Measurements from ENCODE around the gene ADGRG6.

- no peak for TF ChIP-seq CTCF (IDR thresholded peaks at IDR 0.05; ENCODE audit: low read length)
- TF ChIP-seq EZH2 (IDR thresholded peaks at IDR 0.05; ENCODE audit: borderline replicate concordance, low read length) = no peak
These were observed 2.4 kb downstream of the ADGRG6 start for GRCh38 chr6:142304241-142304640.

Measured in OCI-LY1 (cell line).